IMR-90 (cell line): Measurements from ENCODE around the gene MAOB. TPM values are rescaled to one million over a fixed set of nuclear protein-coding genes. Genes with fewer than 3 reads are reported as not detected.

ENCODE experiments used
- ATAC-seq: fragments of 200-7000 bp; cut with Tn5 transposase; 2 replicates; pipeline ENCODE4 v1.9.1; 2020; ENCODE audit warnings: low read depth, mild to moderate bottlenecking, moderate library complexity
- BruUV-seq: library from RNA; stranded (reverse); fragments of 400-500 nt; replicated peaks from 2 replicates; lab custom pipeline; 2021; lab: Mats Ljungman, UMichigan
- CTCF ChIA-PET: fragments of 300-600 bp; formaldehyde crosslinking; extraction: SDS; loops from one replicate; lab custom pipeline; 2021; ENCODE audit warnings: antibody characterized with exemption; lab: Yijun Ruan, JAX
- POLR2A ChIA-PET: fragments of 300-600 bp; sonication (Branson Sonifier 250); formaldehyde crosslinking; loops from one replicate; lab custom pipeline; 2022; ENCODE audit warnings: antibody characterized with exemption; ENCODE audit not compliant: unreplicated experiment; lab: Charles Lee
- DNase-seq: peaks from one replicate; pipeline ENCODE4 v3.0.0; 2013
- H2AFZ ChIP-seq: replicated peaks from 2 replicates; pipeline ENCODE3; 2013; ENCODE audit warnings: low read length, mild to moderate bottlenecking; ENCODE audit not compliant: poor library complexity
- H2AK5ac ChIP-seq: 2 replicates; pipeline ENCODE4 v1.6.1; 2013; ENCODE audit warnings: low read depth, low read length, inconsistent platforms
- H2AK9ac ChIP-seq: replicated peaks from 2 replicates; pipeline ENCODE3; 2013; ENCODE audit warnings: mild to moderate bottlenecking, low read depth, low read length, moderate library complexity; ENCODE audit not compliant: poor library complexity
- H2BK120ac ChIP-seq: 2 replicates; pipeline ENCODE4 v1.6.1; 2013; ENCODE audit warnings: low read depth, low read length, inconsistent platforms
- H2BK15ac ChIP-seq: 3 replicates; pipeline ENCODE4 v1.6.1; 2013; ENCODE audit warnings: low read depth, low read length, inconsistent platforms
- H2BK20ac ChIP-seq: 2 replicates; pipeline ENCODE4 v1.6.1; 2013; ENCODE audit warnings: low read depth, mild to moderate bottlenecking, inconsistent platforms, low read length, moderate library complexity
- H2BK5ac ChIP-seq: 2 replicates; pipeline ENCODE4 v1.6.1; 2013; ENCODE audit warnings: mild to moderate bottlenecking, low read depth, low read length, inconsistent platforms; ENCODE audit not compliant: poor library complexity, severe bottlenecking
- H3K14ac ChIP-seq: replicated peaks from 2 replicates; pipeline ENCODE4 v1.6.1; 2013; ENCODE audit warnings: low read depth, low read length, inconsistent platforms
- H3K18ac ChIP-seq: 2 replicates; pipeline ENCODE4 v1.6.1; 2013; ENCODE audit warnings: low read depth, low read length, control low read depth
- H3K23ac ChIP-seq: 2 replicates; pipeline ENCODE4 v1.6.1; 2013; ENCODE audit warnings: low read depth, low read length, inconsistent platforms
- H3K27ac ChIP-seq: 2 replicates; pipeline ENCODE4 v1.5.1; 2013; ENCODE audit warnings: mild to moderate bottlenecking, control low read depth, low read length; ENCODE audit not compliant: insufficient read depth
- H3K27me3 ChIP-seq: 2 replicates; pipeline ENCODE4 v1.6.1; 2013; ENCODE audit warnings: low read length; ENCODE audit not compliant: control insufficient read depth, insufficient read depth
- H3K36me3 ChIP-seq: 2 replicates; pipeline ENCODE4 v1.6.1; 2013; ENCODE audit warnings: low read length, mixed read lengths; ENCODE audit not compliant: control insufficient read depth, insufficient read depth
- H3K4ac ChIP-seq: 2 replicates; pipeline ENCODE4 v1.6.1; 2013; ENCODE audit warnings: low read depth, low read length, inconsistent platforms
- H3K4me1 ChIP-seq: 2 replicates; pipeline ENCODE4 v1.6.1; 2013; ENCODE audit warnings: low read length, mixed read lengths; ENCODE audit not compliant: control insufficient read depth, insufficient read depth
- H3K4me2 ChIP-seq: 2 replicates; pipeline ENCODE4 v1.6.1; 2013; ENCODE audit warnings: low read depth, mild to moderate bottlenecking, control low read depth, low read length, moderate library complexity
- H3K4me3 ChIP-seq: 2 replicates; pipeline ENCODE4 v1.5.1; 2013; ENCODE audit warnings: low read depth, mild to moderate bottlenecking, control low read depth, low read length, moderate library complexity; ENCODE audit not compliant: insufficient read depth
- H3K56ac ChIP-seq: 2 replicates; pipeline ENCODE4 v1.6.1; 2013; ENCODE audit warnings: low read length, inconsistent platforms; ENCODE audit not compliant: insufficient read depth; ENCODE audit errors: extremely low read depth
- H3K79me1 ChIP-seq, 2 experiments: 2 replicates each; pipeline ENCODE4 v1.6.1; 2013; ENCODE audit warnings: low read length in 2 of 2, inconsistent platforms in 1 of 2, low read depth in 1 of 2
- H3K9ac ChIP-seq: 2 replicates; pipeline ENCODE4 v1.6.1; 2013; ENCODE audit warnings: low read depth, low read length, control low read depth
- H3K9me1 ChIP-seq: 2 replicates; pipeline ENCODE4 v1.6.1; 2013; ENCODE audit warnings: low read length, inconsistent platforms; ENCODE audit not compliant: insufficient read depth
- H3K9me3 ChIP-seq: 2 replicates; pipeline ENCODE4 v1.6.1; 2013; ENCODE audit warnings: low read length; ENCODE audit not compliant: control insufficient read depth, insufficient read depth
- H4K20me1 ChIP-seq: 2 replicates; pipeline ENCODE4 v1.6.1; 2013; ENCODE audit warnings: low read length, inconsistent platforms; ENCODE audit not compliant: insufficient read depth
- H4K5ac ChIP-seq: 2 replicates; pipeline ENCODE4 v1.6.1; 2013; ENCODE audit warnings: mild to moderate bottlenecking, low read depth, low read length, control low read depth
- H4K8ac ChIP-seq, 2 experiments: 2 replicates each; pipeline ENCODE4 v1.6.1; 2013; ENCODE audit warnings: low read depth in 2 of 2, low read length in 2 of 2, control low read depth in 1 of 2, inconsistent platforms in 1 of 2
- H4K91ac ChIP-seq: 2 replicates; pipeline ENCODE4 v1.6.1; 2013; ENCODE audit warnings: low read depth, low read length, inconsistent platforms; ENCODE audit not compliant: insufficient read depth
- BHLHE40 ChIP-seq: fragments of 150-350 bp; IDR thresholded peaks from 2 replicates; pipeline ENCODE4 v1.6.1; 2016; ENCODE audit warnings: mild to moderate bottlenecking, low read depth, low read length
- CEBPB ChIP-seq: IDR thresholded peaks from 2 replicates; pipeline ENCODE4 v1.6.1; 2012; ENCODE audit warnings: low read depth, low read length, improper control_type of control experiment
- CHD1 ChIP-seq: IDR thresholded peaks from 2 replicates; pipeline ENCODE4 v1.6.1; 2012; ENCODE audit warnings: low read depth, low read length, improper control_type of control experiment
- FOS ChIP-seq: fragments of 150-350 bp; IDR thresholded peaks from 2 replicates; pipeline ENCODE4 v1.6.1; 2016; ENCODE audit warnings: low read depth, low read length
- MAFK ChIP-seq: IDR thresholded peaks from 2 replicates; pipeline ENCODE4 v1.6.1; 2012; ENCODE audit warnings: low read depth, low read length, improper control_type of control experiment
- MAZ ChIP-seq: IDR thresholded peaks from 2 replicates; pipeline ENCODE4 v1.6.1; 2012; ENCODE audit warnings: low read depth, mild to moderate bottlenecking, low read length, improper control_type of control experiment, moderate library complexity, borderline replicate concordance
- MXI1 ChIP-seq: IDR thresholded peaks from 2 replicates; pipeline ENCODE4 v1.6.1; 2012; ENCODE audit warnings: low read depth, mild to moderate bottlenecking, low read length, moderate library complexity, borderline replicate concordance
- NFE2L2 ChIP-seq: fragments of 150-350 bp; IDR thresholded peaks from 2 replicates; pipeline ENCODE4 v1.6.1; 2016; ENCODE audit warnings: low read depth, mild to moderate bottlenecking, low read length
- POLR2A ChIP-seq: IDR thresholded peaks from 2 replicates; pipeline ENCODE4 v1.6.1; 2012; ENCODE audit warnings: mild to moderate bottlenecking, low read depth, low read length
- RAD21 ChIP-seq: IDR thresholded peaks from 2 replicates; pipeline ENCODE4 v1.6.1; 2012; ENCODE audit warnings: low read length, improper control_type of control experiment
- RCOR1 ChIP-seq: IDR thresholded peaks from 2 replicates; pipeline ENCODE4 v1.6.1; 2012; ENCODE audit warnings: mild to moderate bottlenecking, low read length, improper control_type of control experiment; ENCODE audit not compliant: insufficient replicate concordance
- RFX5 ChIP-seq: IDR thresholded peaks from 2 replicates; pipeline ENCODE4 v1.8.0; 2012; ENCODE audit warnings: low read depth, mild to moderate bottlenecking, low read length, moderate library complexity
- SMC3 ChIP-seq: fragments of 150-350 bp; IDR thresholded peaks from 2 replicates; pipeline ENCODE4 v1.6.1; 2016; ENCODE audit warnings: low read depth, mild to moderate bottlenecking, antibody characterized with exemption, low read length, moderate library complexity
- USF2 ChIP-seq: fragments of 150-350 bp; IDR thresholded peaks from 2 replicates; pipeline ENCODE4 v1.6.1; 2017; ENCODE audit warnings: mild to moderate bottlenecking, antibody characterized with exemption, low read length, low read depth
- WGBS, 2 experiments: methylation state at CpG; one replicate each; pipeline versions ENCODE4 v1.1.5 to v1.1.7; 2013; ENCODE audit warnings: missing lambda C conversion rate in 2 of 2; ENCODE audit not compliant: insufficient read length in 1 of 2; ENCODE audit errors: extremely low coverage in 2 of 2; 5-methylcytosine and 5-hydroxymethylcytosine counted together
- dilution Hi-C: fragments of 300-500 bp; cut with HindIII; formaldehyde crosslinking; loops from one replicate; pipeline ENCODE4 v1.14.3; 2018; ENCODE audit warnings: low sequenced_read_pairs; ENCODE audit not compliant: unreplicated experiment
- in situ Hi-C: fragments of 300-500 bp; cut with MboI; formaldehyde crosslinking; loops from 3 replicates; pipeline ENCODE4 v1.14.3; 2019; ENCODE audit warnings: low sequenced_read_pairs, inconsistent platforms, mixed read lengths
- intact Hi-C: fragments of 100-400 bp; cut with micrococcal nuclease; formaldehyde crosslinking; loops from 2 replicates; pipeline ENCODE4 v1.10.0; 2022
- polyA plus RNA-seq, 3 experiments: library from polyadenylated mRNA; depleted of rRNA; stranded (reverse); fragments of >200 nt; gene quantifications; 2 replicates each; pipeline ENCODE4 v1.2.3, GENCODE V29; 2012; ENCODE audit warnings: low replicate concordance in 1 of 3
- total RNA-seq: library from RNA; depleted of rRNA; stranded (reverse); fragments of >200 nt; gene quantifications from 2 replicates; pipeline ENCODE4 v1.2.3, GENCODE V29; 2012
- TF ChIP-seq, protein P1 (sequence below): fragments of 150-350 bp; IDR thresholded peaks from 2 replicates; pipeline ENCODE4 v1.6.1; 2016; ENCODE audit warnings: low read depth, mild to moderate bottlenecking, low read length, moderate library complexity, borderline replicate concordance
- TF ChIP-seq, protein P2 (sequence below): conservative IDR thresholded peaks from 2 replicates; pipeline ENCODE4 v1.5.1; 2012; ENCODE audit warnings: mild to moderate bottlenecking, low read depth, low read length, improper control_type of control experiment

MAOB gene
- total and polyA plus RNA-seq, 2 of the 4 experiments (the other 2 are of a cell fraction): 0.36 to 0.46 TPM

DNA sequence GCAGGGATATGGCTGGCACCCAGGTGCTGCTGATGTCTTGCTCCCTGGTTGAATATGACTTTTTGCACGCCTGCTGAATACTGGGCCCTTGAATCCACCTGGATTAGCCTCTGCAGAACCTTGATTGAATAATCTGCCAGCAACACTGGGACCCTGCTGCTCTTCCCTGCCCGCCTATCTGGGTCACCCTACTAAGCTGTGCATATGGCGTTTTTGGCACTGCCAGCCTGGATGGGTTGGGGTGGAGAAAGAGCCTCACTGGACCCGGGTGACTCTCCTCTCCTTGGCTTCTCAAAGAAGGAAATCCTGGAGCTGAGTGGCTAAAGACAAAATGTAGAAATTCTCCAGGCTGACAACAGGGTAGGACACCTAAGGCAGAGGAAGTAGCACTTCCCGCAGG is 126.2 kb downstream of the MAOB start:
- H2AK5ac ChIP-seq: no peak overlapping the region
- dilution Hi-C loops: no loop called here
- no peaks in the 10 kb centered on the region for H4K20me1 ChIP-seq
- no peak overlapping the region for H3K4me3 ChIP-seq
- H4K8ac ChIP-seq: no peak overlapping the region
- no peak overlapping the region for H3K27ac ChIP-seq
- no peak for TF ChIP-seq RFX5
- TF ChIP-seq NFE2L2: no peak
- TF ChIP-seq FOS: no peak
- no peak for TF ChIP-seq RCOR1
- TF ChIP-seq, protein P1, sequence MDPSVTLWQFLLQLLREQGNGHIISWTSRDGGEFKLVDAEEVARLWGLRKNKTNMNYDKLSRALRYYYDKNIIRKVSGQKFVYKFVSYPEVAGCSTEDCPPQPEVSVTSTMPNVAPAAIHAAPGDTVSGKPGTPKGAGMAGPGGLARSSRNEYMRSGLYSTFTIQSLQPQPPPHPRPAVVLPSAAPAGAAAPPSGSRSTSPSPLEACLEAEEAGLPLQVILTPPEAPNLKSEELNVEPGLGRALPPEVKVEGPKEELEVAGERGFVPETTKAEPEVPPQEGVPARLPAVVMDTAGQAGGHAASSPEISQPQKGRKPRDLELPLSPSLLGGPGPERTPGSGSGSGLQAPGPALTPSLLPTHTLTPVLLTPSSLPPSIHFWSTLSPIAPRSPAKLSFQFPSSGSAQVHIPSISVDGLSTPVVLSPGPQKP: no peak
- no peak for TF ChIP-seq POLR2A
- no peak for TF ChIP-seq MXI1
- TF ChIP-seq, protein P2, sequence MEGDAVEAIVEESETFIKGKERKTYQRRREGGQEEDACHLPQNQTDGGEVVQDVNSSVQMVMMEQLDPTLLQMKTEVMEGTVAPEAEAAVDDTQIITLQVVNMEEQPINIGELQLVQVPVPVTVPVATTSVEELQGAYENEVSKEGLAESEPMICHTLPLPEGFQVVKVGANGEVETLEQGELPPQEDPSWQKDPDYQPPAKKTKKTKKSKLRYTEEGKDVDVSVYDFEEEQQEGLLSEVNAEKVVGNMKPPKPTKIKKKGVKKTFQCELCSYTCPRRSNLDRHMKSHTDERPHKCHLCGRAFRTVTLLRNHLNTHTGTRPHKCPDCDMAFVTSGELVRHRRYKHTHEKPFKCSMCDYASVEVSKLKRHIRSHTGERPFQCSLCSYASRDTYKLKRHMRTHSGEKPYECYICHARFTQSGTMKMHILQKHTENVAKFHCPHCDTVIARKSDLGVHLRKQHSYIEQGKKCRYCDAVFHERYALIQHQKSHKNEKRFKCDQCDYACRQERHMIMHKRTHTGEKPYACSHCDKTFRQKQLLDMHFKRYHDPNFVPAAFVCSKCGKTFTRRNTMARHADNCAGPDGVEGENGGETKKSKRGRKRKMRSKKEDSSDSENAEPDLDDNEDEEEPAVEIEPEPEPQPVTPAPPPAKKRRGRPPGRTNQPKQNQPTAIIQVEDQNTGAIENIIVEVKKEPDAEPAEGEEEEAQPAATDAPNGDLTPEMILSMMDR: no peak
- no peak for TF ChIP-seq MAZ
- TF ChIP-seq MAFK: no peak
- no peak for TF ChIP-seq RAD21
- no peak for TF ChIP-seq USF2
- no peak for TF ChIP-seq CEBPB
- no peak for TF ChIP-seq SMC3
- TF ChIP-seq BHLHE40: no peak
- TF ChIP-seq CHD1: no peak
- ATAC-seq: no peak
- no peak for DNase-seq
- peaks cover 2% of the 10 kb centered on the region; the same call in 1 of the 2 replicates for H3K9me3 ChIP-seq
- H2BK15ac ChIP-seq: no peak overlapping the region
- no peak overlapping the region for H2BK20ac ChIP-seq
- H3K9ac ChIP-seq: no peak overlapping the region
- whole genome bisulfite sequencing, 2 experiments: 56% methylated on average over 1 of the region's 5 CpGs; no CpG with 5 or more reads in 1 of the 2 experiments
- H2AFZ ChIP-seq: no peak overlapping the region
- no peak overlapping the region for H3K4me2 ChIP-seq
- ChIA-PET POLR2A (no interaction called here), CTCF (no interaction called here)
- no peak overlapping the region for H3K14ac ChIP-seq
- H3K27me3 ChIP-seq: peaks cover 3% of the 10 kb centered on the region
- no peak overlapping the region for H2BK5ac ChIP-seq
- no peak overlapping the region for H2BK120ac ChIP-seq
- no peak overlapping the region for H3K18ac ChIP-seq
- H3K56ac ChIP-seq: no peak overlapping the region
- no peak overlapping the region for H3K23ac ChIP-seq
- intact Hi-C loops: no loop called here
- H4K5ac ChIP-seq: no peak overlapping the region
- no TSS peak for BruUV-seq
- no peaks in the 10 kb centered on the region for H3K36me3 ChIP-seq
- in situ Hi-C loops: no loop called here
- H2AK9ac ChIP-seq: no peak overlapping the region
- no peak overlapping the region for H3K4ac ChIP-seq
- H4K91ac ChIP-seq: no peak overlapping the region
- no peaks in the 10 kb centered on the region for H3K9me1 ChIP-seq
- H3K79me1 ChIP-seq: no peaks in the 10 kb centered on the region
- no peaks in the 10 kb centered on the region for H3K4me1 ChIP-seq
